HCT116 (cell line): ENCODE results near the gene DDX19B. TPM values are rescaled to one million over a fixed set of nuclear protein-coding genes. Genes with fewer than 3 reads are reported as not detected.

Source experiments
- ATAC-seq: fragments of 200-7000 bp; cut with Tn5 transposase; 2 replicates; pipeline ENCODE4 v1.9.1; 2020; ENCODE audit warnings: mild to moderate bottlenecking, moderate library complexity
- BruUV-seq: library from RNA; stranded (reverse); fragments of 400-500 nt; replicated peaks from 2 replicates; lab custom pipeline; 2021; lab: Mats Ljungman, UMichigan
- CTCF ChIA-PET: fragments of 300-600 bp; sonication (Branson Sonifier 250); formaldehyde crosslinking; loops from one replicate; lab custom pipeline; 2021; ENCODE audit warnings: antibody characterized with exemption; lab: Charles Lee
- POLR2A ChIA-PET: fragments of 300-600, 350-600 bp; sonication (Branson Sonifier 250); formaldehyde crosslinking; loops from one replicate; lab custom pipeline; 2021; ENCODE audit warnings: antibody characterized with exemption; lab: Charles Lee
- RAD21 ChIA-PET, 2 experiments: fragments of 300-600 bp; sonication (Branson Sonifier 250); formaldehyde crosslinking; loops; one replicate each; lab custom pipeline; 2023; ENCODE audit warnings: low total read pairs in 2 of 2; ENCODE audit not compliant: uncharacterized antibody in 2 of 2, unreplicated experiment in 2 of 2, low non-redundant PET in 1 of 2; lab: Charles Lee
- DNase-seq: peaks from one replicate; pipeline ENCODE4 v3.0.0-alpha.2; 2010; ENCODE audit warnings: low read depth, low spot score
- H2AFZ ChIP-seq: fragments of 200-600 bp; shearing (Covaris generic), sonication (generic); 2 replicates; pipeline ENCODE4 v1.6.1; 2017; ENCODE audit warnings: low read depth, mixed run types, mixed read lengths, antibody characterized with exemption, low read length; ENCODE audit not compliant: poor library complexity, severe bottlenecking
- H3K27ac ChIP-seq: 2 replicates; pipeline ENCODE4 v1.5.1; 2012; ENCODE audit warnings: low read depth, low read length
- H3K27me3 ChIP-seq: fragments of 200-600 bp; sonication (generic); 2 replicates; pipeline ENCODE4 v1.6.1; 2016; ENCODE audit warnings: mixed run types, low read length, mixed read lengths; ENCODE audit not compliant: insufficient read depth
- H3K36me3 ChIP-seq, 2 experiments: fragments of 200-500 bp in 1 of 2; fragments of 200-600 bp in 1 of 2; sonication (Bioruptor generic) in 1 of 2; sonication (generic) in 1 of 2; 2 replicates each; pipeline versions ENCODE4 v1.5.1 to v1.6.1; 2014 to 2016; ENCODE audit warnings: low read length in 2 of 2, inconsistent platforms in 1 of 2, mixed read lengths in 1 of 2, mixed run types in 1 of 2; ENCODE audit not compliant: insufficient read depth in 2 of 2, control insufficient read depth in 1 of 2
- H3K4me1 ChIP-seq, 2 experiments: fragments of 200-600 bp in 1 of 2; sonication (generic) in 1 of 2; 2 replicates each; pipeline versions ENCODE4 v1.5.1 to v1.6.1; 2012 to 2017; ENCODE audit warnings: low read length in 2 of 2, inconsistent platforms in 1 of 2, mild to moderate bottlenecking in 1 of 2, mixed read lengths in 1 of 2, mixed run types in 1 of 2, moderate library complexity in 1 of 2; ENCODE audit not compliant: insufficient read depth in 2 of 2, control insufficient read depth in 1 of 2
- H3K4me2 ChIP-seq: fragments of 200-600 bp; sonication (generic); 2 replicates; pipeline ENCODE4 v1.6.1; 2017; ENCODE audit warnings: mixed run types, low read length, mixed read lengths
- H3K4me3 ChIP-seq, 2 experiments: fragments of 200-600 bp in 1 of 2; sonication (generic) in 1 of 2; replicated peaks in 1 of 2; 2 replicates each; pipeline ENCODE4 v1.5.1; 2011 to 2016; ENCODE audit warnings: low read length in 2 of 2, control low read depth in 1 of 2, low read depth in 1 of 2, mild to moderate bottlenecking in 1 of 2, mixed read lengths in 1 of 2, mixed run types in 1 of 2
- H3K79me2 ChIP-seq: fragments of 200-600 bp; sonication (generic); 2 replicates; pipeline ENCODE4 v1.6.1; 2017; ENCODE audit warnings: mild to moderate bottlenecking, mixed run types, low read length, moderate library complexity, mixed read lengths; ENCODE audit not compliant: insufficient read depth
- H3K9ac ChIP-seq: fragments of 200-600 bp; sonication (generic); 2 replicates; pipeline ENCODE4 v1.6.1; 2016; ENCODE audit warnings: low read length, mixed read lengths
- H3K9me2 ChIP-seq: fragments of 200-600 bp; sonication (generic), shearing (Covaris generic); 2 replicates; pipeline ENCODE4 v1.6.1; 2017; ENCODE audit warnings: mixed run types, mild to moderate bottlenecking, moderate library complexity; ENCODE audit not compliant: insufficient read depth
- H3K9me3 ChIP-seq, 2 experiments: fragments of 200-500 bp in 1 of 2; fragments of 200-600 bp in 1 of 2; sonication (Bioruptor generic) in 1 of 2; sonication (generic) in 1 of 2; 2 replicates each; pipeline ENCODE4 v1.6.1; 2014 to 2017; ENCODE audit warnings: low read length in 2 of 2, mixed read lengths in 2 of 2, inconsistent platforms in 1 of 2, low read depth in 1 of 2, mild to moderate bottlenecking in 1 of 2, mixed run types in 1 of 2, moderate library complexity in 1 of 2; ENCODE audit not compliant: control insufficient read depth in 1 of 2, insufficient read depth in 1 of 2
- H4K20me1 ChIP-seq: fragments of 200-600 bp; sonication (generic), shearing (Covaris generic); 2 replicates; pipeline ENCODE4 v1.6.1; 2017; ENCODE audit warnings: mixed run types, mild to moderate bottlenecking, moderate library complexity; ENCODE audit not compliant: insufficient read depth
- ATF3 ChIP-seq: IDR thresholded peaks from 2 replicates; pipeline ENCODE4 v1.6.1; 2012
- CBX3 ChIP-seq: IDR thresholded peaks from 2 replicates; pipeline ENCODE4 v1.6.1; 2012; ENCODE audit warnings: low read depth
- CEBPB ChIP-seq: IDR thresholded peaks from 2 replicates; pipeline ENCODE4 v1.6.1; 2012; ENCODE audit warnings: low read depth
- CTCF ChIP-seq, 3 experiments: fragments of 200-600 bp in 1 of 3; sonication (generic) in 1 of 3; IDR thresholded peaks in 2 of 3; conservative IDR thresholded peaks in 1 of 3; 2 replicates each; pipeline ENCODE4 v1.5.1; 2012 to 2017; ENCODE audit warnings: low read depth in 2 of 3, low read length in 2 of 3, antibody characterized with exemption in 1 of 3, borderline replicate concordance in 1 of 3, control low read depth in 1 of 3, mild to moderate bottlenecking in 1 of 3, mixed read lengths in 1 of 3, mixed run types in 1 of 3, moderate library complexity in 1 of 3; ENCODE audit not compliant: insufficient read depth in 1 of 3
- ELF1 ChIP-seq: IDR thresholded peaks from 2 replicates; pipeline ENCODE4 v1.6.1; 2012; ENCODE audit warnings: low read depth, borderline replicate concordance
- EZH2phosphoT487 ChIP-seq: fragments of 200-600 bp; IDR thresholded peaks from 2 replicates; pipeline ENCODE4 v1.6.1; 2018; ENCODE audit warnings: antibody characterized with exemption, borderline replicate concordance
- FOSL1 ChIP-seq: IDR thresholded peaks from 2 replicates; pipeline ENCODE4 v1.6.1; 2012; ENCODE audit warnings: low read depth
- POLR2A ChIP-seq: IDR thresholded peaks from 2 replicates; pipeline ENCODE4 v1.7.0; 2011; ENCODE audit warnings: borderline replicate concordance; ENCODE audit not compliant: insufficient read depth, insufficient read length; ENCODE audit errors: extremely low read depth
- RAD21 ChIP-seq: IDR thresholded peaks from 2 replicates; pipeline ENCODE4 v1.6.1; 2012; ENCODE audit warnings: low read depth, mild to moderate bottlenecking
- REST ChIP-seq: IDR thresholded peaks from 2 replicates; pipeline ENCODE4 v1.6.1; 2012; ENCODE audit warnings: low read depth
- SRF ChIP-seq: IDR thresholded peaks from 2 replicates; pipeline ENCODE4 v1.6.1; 2012; ENCODE audit warnings: low read depth
- TCF7L2 ChIP-seq: IDR thresholded peaks from 2 replicates; pipeline ENCODE4 v1.7.0; 2011; ENCODE audit warnings: borderline replicate concordance, inconsistent platforms; ENCODE audit not compliant: insufficient read depth, insufficient read length; ENCODE audit errors: extremely low read depth
- YY1 ChIP-seq: IDR thresholded peaks from 2 replicates; pipeline ENCODE4 v1.6.1; 2011; ENCODE audit warnings: low read length, low read depth, moderate library complexity, mild to moderate bottlenecking; ENCODE audit not compliant: insufficient replicate concordance; ENCODE audit errors: extremely low read depth
- ZFX ChIP-seq: fragments of 450-650 bp; IDR thresholded peaks from 2 replicates; pipeline ENCODE4 v1.6.1; 2017
- ZNF274 ChIP-seq: fragments of 200-500 bp; sonication (Bioruptor generic); IDR thresholded peaks from 2 replicates; pipeline ENCODE4 v1.6.1; 2014; ENCODE audit warnings: mild to moderate bottlenecking, low read depth, low read length, inconsistent platforms
- intact Hi-C: fragments of 100-400 bp; cut with micrococcal nuclease; formaldehyde crosslinking; loops from 2 replicates; pipeline ENCODE4 v1.10.0; 2022
- total RNA-seq: library from RNA; stranded (reverse); gene quantifications from one replicate; pipeline ENCODE4 v1.2.1, GENCODE V29; 2021; ENCODE audit not compliant: unreplicated experiment

Gene DDX19B
- total RNA-seq, 1 experiment from 2014 or later: 36.6 TPM

- POLR2A ChIA-PET: no interaction called here
Measured at GRCh38 chr16:70364399-70364798, 65.4 kb downstream of the DDX19B start.

More at GRCh38 chr16:70364399-70364798, 65.4 kb downstream of the DDX19B start:
- no TSS peak for BruUV-seq
- Histone ChIP-seq H3K4me2 (no peak overlapping the region), H3K4me1 (no peaks in the 10 kb centered on the region), H3K27ac (no peak overlapping the region), H3K9me2 (no peaks in the 10 kb centered on the region), H3K9me3 (no peaks in the 10 kb centered on the region)
- TF ChIP-seq ZFX (no peak), CBX3 (no peak), ELF1 (no peak), EZH2phosphoT487 (no peak), FOSL1 (no peak), RAD21 (no peak), REST (no peak), ATF3 (no peak), CEBPB (no peak), SRF (no peak), TCF7L2 (no peak), POLR2A (no peak), CTCF (IDR thresholded peaks at IDR 0.05 in 2 of 3, conservative IDR thresholded peaks at IDR 0.05 in 1 of 3; ENCODE audit: borderline replicate concordance in 1 of 3, insufficient read depth in 1 of 3, low read depth in 2 of 3, low read length in 2 of 3) (no peak), YY1 (no peak), ZNF274 (no peak)
- TF ChIP-seq, all 23 proteins: peak for 0
- Histone ChIP-seq H2AFZ (no peak overlapping the region), H3K4me3 (no peak overlapping the region), H3K36me3 (peaks cover 35 to 38% of the 10 kb centered on the region in 2 experiments; a peak in 3 of 4 replicates), H3K79me2 (0 out of 2 replicates have a peak, but pooled peaks cover 3% of the 10 kb centered on the region), H3K9ac (no peak overlapping the region), H3K27me3 (no peaks in the 10 kb centered on the region), H4K20me1 (no peaks in the 10 kb centered on the region; the same call in 1 of the 2 replicates)
- intact Hi-C loops: no loop called here
- ChIA-PET RAD21 (no interaction called here), CTCF (no interaction called here)
- DNase-seq (no peak), ATAC-seq (no peak)
